Neural cell (in vitro differentiated cells): ENCODE data around the gene RGS3.

Experiments
- EP300 ChIP-seq: fragments of 450-650 bp; conservative IDR thresholded peaks from 2 replicates; pipeline ENCODE4 v1.6.1; 2014; ENCODE audit warnings: antibody characterized with exemption, mild to moderate bottlenecking, moderate library complexity; ENCODE audit not compliant: poor library complexity, severe bottlenecking
- EZH2 ChIP-seq: fragments of 200-600, 300-800 bp; shearing (Covaris generic), sonication (generic); IDR thresholded peaks from 2 replicates; pipeline ENCODE4 v1.6.1; 2014; ENCODE audit warnings: antibody characterized with exemption, low read length, borderline replicate concordance, mild to moderate bottlenecking; ENCODE audit not compliant: insufficient read depth, poor library complexity, severe bottlenecking
- MXI1 ChIP-seq: fragments of 450-650 bp; conservative IDR thresholded peaks from 2 replicates; pipeline ENCODE4 v1.6.1; 2014; ENCODE audit warnings: antibody characterized with exemption, mild to moderate bottlenecking; ENCODE audit not compliant: poor library complexity, severe bottlenecking
- POLR2AphosphoS5 ChIP-seq: IDR thresholded peaks from 2 replicates; pipeline ENCODE4 v1.6.1; 2012
- RAD21 ChIP-seq: fragments of 450-650 bp; conservative IDR thresholded peaks from 2 replicates; pipeline ENCODE4 v1.6.1; 2014; ENCODE audit warnings: antibody characterized with exemption, mild to moderate bottlenecking, moderate library complexity
- SMC3 ChIP-seq: fragments of 450-650 bp; conservative IDR thresholded peaks from 2 replicates; pipeline ENCODE4 v1.6.1; 2014; ENCODE audit warnings: antibody characterized with exemption, mild to moderate bottlenecking, moderate library complexity; ENCODE audit not compliant: poor library complexity
- TAF1 ChIP-seq: IDR thresholded peaks from 2 replicates; pipeline ENCODE4 v1.6.1; 2012; ENCODE audit warnings: low read depth
- TF ChIP-seq, protein P1 (sequence below): fragments of 450-650 bp; IDR thresholded peaks from 2 replicates; pipeline ENCODE4 v1.5.1; 2014; ENCODE audit warnings: antibody characterized with exemption, mild to moderate bottlenecking, moderate library complexity; ENCODE audit not compliant: poor library complexity, severe bottlenecking

GRCh38 chr9:113446323-113446740 is 17.2 kb upstream of the RGS3 start:
- TF ChIP-seq EP300 (no peak), POLR2AphosphoS5 (no peak), SMC3 (peak; percentile 94), TAF1 (no peak), EZH2 (no peak), RAD21 (peak; percentile 92), MXI1 (no peak)
- TF ChIP-seq, protein P1, sequence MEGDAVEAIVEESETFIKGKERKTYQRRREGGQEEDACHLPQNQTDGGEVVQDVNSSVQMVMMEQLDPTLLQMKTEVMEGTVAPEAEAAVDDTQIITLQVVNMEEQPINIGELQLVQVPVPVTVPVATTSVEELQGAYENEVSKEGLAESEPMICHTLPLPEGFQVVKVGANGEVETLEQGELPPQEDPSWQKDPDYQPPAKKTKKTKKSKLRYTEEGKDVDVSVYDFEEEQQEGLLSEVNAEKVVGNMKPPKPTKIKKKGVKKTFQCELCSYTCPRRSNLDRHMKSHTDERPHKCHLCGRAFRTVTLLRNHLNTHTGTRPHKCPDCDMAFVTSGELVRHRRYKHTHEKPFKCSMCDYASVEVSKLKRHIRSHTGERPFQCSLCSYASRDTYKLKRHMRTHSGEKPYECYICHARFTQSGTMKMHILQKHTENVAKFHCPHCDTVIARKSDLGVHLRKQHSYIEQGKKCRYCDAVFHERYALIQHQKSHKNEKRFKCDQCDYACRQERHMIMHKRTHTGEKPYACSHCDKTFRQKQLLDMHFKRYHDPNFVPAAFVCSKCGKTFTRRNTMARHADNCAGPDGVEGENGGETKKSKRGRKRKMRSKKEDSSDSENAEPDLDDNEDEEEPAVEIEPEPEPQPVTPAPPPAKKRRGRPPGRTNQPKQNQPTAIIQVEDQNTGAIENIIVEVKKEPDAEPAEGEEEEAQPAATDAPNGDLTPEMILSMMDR = peak; percentile 85
